WTC11 (cell line): Measurements from ENCODE around the gene AANAT. TPM values are rescaled to one million over a fixed set of nuclear protein-coding genes. Genes with fewer than 3 reads are reported as not detected.

ENCODE experiments used
- ATAC-seq: fragments of 200-7000 bp; cut with Tn5 transposase; 2 replicates; pipeline ENCODE4 v1.10.0; 2021; ENCODE audit warnings: mild to moderate bottlenecking, moderate library complexity
- CTCF ChIA-PET: fragments of 300-600 bp; sonication (Branson Sonifier 250); formaldehyde crosslinking; loops from one replicate; lab custom pipeline; 2021; ENCODE audit warnings: antibody characterized with exemption; lab: Charles Lee
- POLR2A ChIA-PET: fragments of 350-600 bp; sonication (Branson Sonifier 250); formaldehyde crosslinking; loops from one replicate; lab custom pipeline; 2021; ENCODE audit warnings: antibody characterized with exemption; lab: Charles Lee
- DNase-seq: peaks from one replicate; pipeline ENCODE4 v3.0.0; 2021; ENCODE audit warnings: low spot score
- H3K27ac Mint-ChIP-seq: 2 replicates; pipeline ENCODE4 v1.8.0; 2021; ENCODE audit warnings: mixed read lengths
- H3K27me3 Mint-ChIP-seq: 2 replicates; pipeline ENCODE4 v1.8.0; 2021; ENCODE audit warnings: low read depth, mild to moderate bottlenecking, moderate library complexity, mixed read lengths
- H3K36me3 Mint-ChIP-seq: 2 replicates; pipeline ENCODE4 v1.8.0; 2021; ENCODE audit warnings: mixed read lengths
- H3K4me1 Mint-ChIP-seq: 2 replicates; pipeline ENCODE4 v1.8.0; 2022; ENCODE audit warnings: mixed read lengths
- H3K4me3 Mint-ChIP-seq: 2 replicates; pipeline ENCODE4 v1.8.0; 2021; ENCODE audit warnings: mild to moderate bottlenecking, moderate library complexity, mixed read lengths
- H3K9me3 Mint-ChIP-seq: 2 replicates; pipeline ENCODE4 v1.8.0; 2021; ENCODE audit warnings: mixed read lengths
- ATF1 ChIP-seq: sonication (generic); formaldehyde crosslinking; IDR thresholded peaks from 2 replicates; pipeline ENCODE4 v1.8.1; 2023; ENCODE audit warnings: mild to moderate bottlenecking, moderate library complexity, missing genetic modification reagents
- CREM ChIP-seq: sonication (generic); formaldehyde crosslinking; IDR thresholded peaks from 2 replicates; pipeline ENCODE4 v1.8.1; 2022; ENCODE audit warnings: mild to moderate bottlenecking, missing genetic modification reagents, moderate library complexity
- FOXJ3 ChIP-seq: sonication (generic); formaldehyde crosslinking; IDR thresholded peaks from 2 replicates; pipeline ENCODE4 v1.9.0; 2021; ENCODE audit warnings: missing genetic modification reagents, mild to moderate bottlenecking, borderline replicate concordance
- GTF2I ChIP-seq: fragments of 250-450 bp; sonication (Bioruptor Pico); conservative IDR thresholded peaks from 2 replicates; pipeline ENCODE4 v1.4.0; 2021; ENCODE audit warnings: mild to moderate bottlenecking
- IRF2 ChIP-seq: sonication (generic); formaldehyde crosslinking; IDR thresholded peaks from 2 replicates; pipeline ENCODE4 v1.8.0; 2022; ENCODE audit warnings: low read depth, missing genetic modification reagents, borderline replicate concordance
- JAZF1 ChIP-seq: fragments of 250-450 bp; sonication (Bioruptor Pico); IDR thresholded peaks from 2 replicates; pipeline ENCODE4 v1.9.0; 2021; ENCODE audit warnings: moderate library complexity, mild to moderate bottlenecking, inconsistent platforms
- NR2C2 ChIP-seq: sonication (generic); formaldehyde crosslinking; IDR thresholded peaks from 2 replicates; pipeline ENCODE4 v1.8.0; 2022; ENCODE audit warnings: mild to moderate bottlenecking, missing genetic modification reagents
- OVOL2 ChIP-seq: fragments of 250-450 bp; sonication (Bioruptor Pico); IDR thresholded peaks from 2 replicates; pipeline ENCODE4 v1.9.0; 2021; ENCODE audit warnings: mild to moderate bottlenecking, borderline replicate concordance
- PRRX2 ChIP-seq: fragments of 250-450 bp; sonication (Bioruptor Pico); IDR thresholded peaks from 2 replicates; pipeline ENCODE4 v1.8.0; 2021; ENCODE audit warnings: mild to moderate bottlenecking
- RORB ChIP-seq: fragments of 250-450 bp; sonication (Bioruptor Pico); IDR thresholded peaks from 2 replicates; pipeline ENCODE4 v1.9.0; 2021; ENCODE audit warnings: mild to moderate bottlenecking
- ZNF219 ChIP-seq: sonication (generic); formaldehyde crosslinking; IDR thresholded peaks from 2 replicates; pipeline ENCODE4 v1.8.0; 2023; ENCODE audit warnings: missing genetic modification reagents, mild to moderate bottlenecking, borderline replicate concordance
- ZNF232 ChIP-seq: sonication (generic); formaldehyde crosslinking; IDR thresholded peaks from 2 replicates; pipeline ENCODE4 v1.8.0; 2022; ENCODE audit warnings: mild to moderate bottlenecking, missing genetic modification reagents
- ZNF423 ChIP-seq: fragments of 250-450 bp; sonication (Bioruptor Pico); IDR thresholded peaks from 2 replicates; pipeline ENCODE4 v2.1.2; 2022; ENCODE audit warnings: mild to moderate bottlenecking, moderate library complexity
- total RNA-seq: library from RNA; stranded (reverse); gene quantifications from 3 replicates; pipeline ENCODE4 v1.2.3, GENCODE V29; 2021
- TF ChIP-seq, protein P1 (sequence below): sonication (generic); formaldehyde crosslinking; IDR thresholded peaks from 2 replicates; pipeline ENCODE4 v1.8.1; 2023; ENCODE audit warnings: mild to moderate bottlenecking, missing genetic modification reagents
- TF ChIP-seq, protein P2 (sequence below): sonication (generic); formaldehyde crosslinking; IDR thresholded peaks from 2 replicates; pipeline ENCODE4 v1.8.1; 2022; ENCODE audit warnings: mild to moderate bottlenecking, missing genetic modification reagents, moderate library complexity, borderline replicate concordance
- TF ChIP-seq, protein P3 (sequence below): sonication (generic); formaldehyde crosslinking; IDR thresholded peaks from 2 replicates; pipeline ENCODE4 v1.8.0; 2023; ENCODE audit warnings: mild to moderate bottlenecking, missing genetic modification reagents
- TF ChIP-seq, protein P4 (sequence below): sonication (generic); formaldehyde crosslinking; IDR thresholded peaks from 2 replicates; pipeline ENCODE4 v1.8.1; 2023; ENCODE audit warnings: mild to moderate bottlenecking, missing genetic modification reagents, borderline replicate concordance
- TF ChIP-seq, protein P5 (sequence below): fragments of 250-450 bp; sonication (Bioruptor Pico); IDR thresholded peaks from 2 replicates; pipeline ENCODE4 v1.9.0; 2021; ENCODE audit warnings: mild to moderate bottlenecking

The AANAT gene
- total RNA-seq, 1 experiment from 2014 or later = 0.17 TPM

DNA sequence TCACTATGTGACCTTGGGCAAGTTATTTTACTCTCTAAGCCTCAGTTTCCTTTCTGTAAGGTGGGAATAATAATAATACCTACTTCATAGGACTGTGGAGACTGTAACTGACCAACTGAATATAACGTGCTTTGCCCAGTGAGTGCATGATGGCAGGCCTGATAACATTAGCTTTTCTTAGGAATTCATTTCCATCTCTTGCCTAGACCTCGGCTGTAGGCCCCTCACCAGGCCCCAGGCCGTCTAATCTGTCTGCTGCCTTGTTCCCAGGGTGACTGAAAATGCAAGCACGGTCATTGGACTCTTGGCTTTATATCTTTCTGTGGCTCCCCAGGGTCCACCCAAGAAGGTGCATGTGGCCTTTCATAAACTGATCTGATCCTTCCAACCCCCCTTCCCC, 7.7 kb upstream of the AANAT start (continued):
- TF ChIP-seq, protein P1, sequence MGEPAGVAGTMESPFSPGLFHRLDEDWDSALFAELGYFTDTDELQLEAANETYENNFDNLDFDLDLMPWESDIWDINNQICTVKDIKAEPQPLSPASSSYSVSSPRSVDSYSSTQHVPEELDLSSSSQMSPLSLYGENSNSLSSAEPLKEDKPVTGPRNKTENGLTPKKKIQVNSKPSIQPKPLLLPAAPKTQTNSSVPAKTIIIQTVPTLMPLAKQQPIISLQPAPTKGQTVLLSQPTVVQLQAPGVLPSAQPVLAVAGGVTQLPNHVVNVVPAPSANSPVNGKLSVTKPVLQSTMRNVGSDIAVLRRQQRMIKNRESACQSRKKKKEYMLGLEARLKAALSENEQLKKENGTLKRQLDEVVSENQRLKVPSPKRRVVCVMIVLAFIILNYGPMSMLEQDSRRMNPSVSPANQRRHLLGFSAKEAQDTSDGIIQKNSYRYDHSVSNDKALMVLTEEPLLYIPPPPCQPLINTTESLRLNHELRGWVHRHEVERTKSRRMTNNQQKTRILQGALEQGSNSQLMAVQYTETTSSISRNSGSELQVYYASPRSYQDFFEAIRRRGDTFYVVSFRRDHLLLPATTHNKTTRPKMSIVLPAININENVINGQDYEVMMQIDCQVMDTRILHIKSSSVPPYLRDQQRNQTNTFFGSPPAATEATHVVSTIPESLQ = no peak
- TF ChIP-seq ZNF423 (CRISPR knock-in tag) (no peak), JAZF1 (CRISPR knock-in tag) (no peak), OVOL2 (CRISPR knock-in tag) (no peak), PRRX2 (no peak), CREM (no peak), NR2C2 (CRISPR knock-in tag) (no peak), ZNF219 (CRISPR knock-in tag) (no peak)

DNA sequence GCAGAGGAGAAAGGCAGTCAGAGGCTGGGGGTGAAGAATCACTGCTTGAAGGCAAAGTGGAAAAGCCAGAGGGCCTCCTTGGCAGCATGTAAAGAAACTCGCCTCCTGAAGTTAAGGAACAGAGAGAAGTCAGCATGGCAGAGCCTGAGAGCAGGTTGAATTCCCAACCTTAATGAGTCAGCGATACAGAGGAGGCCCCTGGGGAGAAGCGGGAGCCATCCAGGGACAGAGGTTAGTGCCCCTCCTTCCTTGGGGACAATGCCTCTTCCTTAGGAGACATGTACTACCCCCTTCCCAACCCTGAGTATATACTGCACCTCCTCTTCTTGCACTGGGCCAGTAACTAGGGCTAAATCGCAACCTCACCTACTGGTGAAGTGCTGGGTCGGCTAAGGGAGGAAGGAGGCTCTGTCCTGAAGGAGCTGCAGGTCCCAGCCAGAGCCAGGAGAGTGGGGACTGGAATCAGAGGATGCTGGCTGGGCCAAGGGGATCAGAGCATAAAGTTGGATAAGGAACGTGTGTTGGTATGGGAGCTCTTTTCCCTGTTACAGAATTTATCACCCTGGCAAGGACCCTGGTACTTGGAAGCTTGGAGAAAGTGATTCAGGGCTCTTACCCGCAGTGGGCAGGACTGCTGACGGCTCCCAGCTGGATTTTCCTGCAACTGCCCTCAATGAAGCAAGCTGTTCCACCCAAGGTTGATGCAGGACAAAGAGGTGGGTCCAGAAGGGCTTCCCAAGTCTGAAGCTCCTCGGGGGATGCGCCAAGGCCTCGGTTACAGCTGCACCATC, 5.4 kb upstream of the AANAT start:
- no peak for TF ChIP-seq OVOL2 (CRISPR knock-in tag)
- TF ChIP-seq, protein P2, sequence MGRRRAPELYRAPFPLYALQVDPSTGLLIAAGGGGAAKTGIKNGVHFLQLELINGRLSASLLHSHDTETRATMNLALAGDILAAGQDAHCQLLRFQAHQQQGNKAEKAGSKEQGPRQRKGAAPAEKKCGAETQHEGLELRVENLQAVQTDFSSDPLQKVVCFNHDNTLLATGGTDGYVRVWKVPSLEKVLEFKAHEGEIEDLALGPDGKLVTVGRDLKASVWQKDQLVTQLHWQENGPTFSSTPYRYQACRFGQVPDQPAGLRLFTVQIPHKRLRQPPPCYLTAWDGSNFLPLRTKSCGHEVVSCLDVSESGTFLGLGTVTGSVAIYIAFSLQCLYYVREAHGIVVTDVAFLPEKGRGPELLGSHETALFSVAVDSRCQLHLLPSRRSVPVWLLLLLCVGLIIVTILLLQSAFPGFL (CRISPR knock-in tag) = no peak
- no peak for TF ChIP-seq ZNF232 (CRISPR knock-in tag)
- TF ChIP-seq, all 79 proteins: peak for 0
- Mint-ChIP-seq H3K4me1 (peaks cover 22% of the 10 kb centered on the region), H3K36me3 (no peaks in the 10 kb centered on the region), H3K9me3 (no peaks in the 10 kb centered on the region), H3K27me3 (peaks cover 2% of the 10 kb centered on the region; the same call in 1 of the 2 replicates), H3K4me3 (no peak overlapping the region), H3K27ac (no peak overlapping the region)
- CTCF ChIA-PET = interaction anchor here (0.6 to 2.8 kb wide), 11 partner anchors 29 to 162 kb away, joined by 3 to 14 read pairs (median 4); no protein-coding TSS in a partner anchor
- POLR2A ChIA-PET = interaction anchor here (0.6 kb wide), 1 partner anchor 137 kb away, joined by 6 read pairs; no protein-coding TSS in a partner anchor
- DNase-seq (no peak), ATAC-seq (no peak)

DNA sequence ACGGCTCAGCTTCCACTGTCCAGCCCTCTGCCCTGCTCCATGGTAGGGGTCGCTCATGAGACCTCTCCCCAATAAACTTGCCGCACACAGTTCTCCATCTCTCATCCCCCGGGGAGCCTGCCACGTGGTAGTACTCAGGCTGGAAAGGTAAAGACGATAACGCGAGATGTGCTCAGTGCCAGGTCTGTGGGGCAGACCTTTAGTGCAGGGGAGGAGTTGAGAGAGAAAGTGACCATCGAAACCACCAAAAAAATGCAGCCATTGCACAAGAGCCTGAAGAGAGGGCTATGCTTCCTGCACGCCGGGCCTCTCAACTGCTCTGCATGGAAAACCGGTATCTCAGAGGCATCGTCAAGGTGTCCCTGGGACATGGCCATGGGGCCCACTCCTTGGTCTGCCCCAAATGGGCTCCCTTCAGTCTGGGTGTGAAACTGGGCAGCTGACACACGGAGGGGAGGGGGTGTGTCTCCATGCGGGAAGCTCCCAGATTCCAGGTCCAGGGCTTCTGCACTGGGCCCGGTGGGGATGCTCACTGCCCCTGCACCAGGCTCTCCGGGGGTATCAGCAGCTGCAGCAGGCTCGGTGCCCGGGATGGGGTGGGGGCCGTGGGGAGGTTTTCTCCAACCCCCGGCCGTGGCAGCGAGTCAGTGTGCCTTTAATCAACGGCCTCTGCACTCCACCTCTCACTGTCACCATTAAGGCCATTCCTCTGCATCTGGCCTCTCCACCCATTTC, 4.7 kb upstream of the AANAT start:
- H3K4me3 Mint-ChIP-seq = no peak overlapping the region
- H3K36me3 Mint-ChIP-seq = no peaks in the 10 kb centered on the region
- DNase-seq (no peak), ATAC-seq (no peak)
- peaks cover 2% of the 10 kb centered on the region; the same call in 1 of the 2 replicates for H3K27me3 Mint-ChIP-seq
- no peak overlapping the region for H3K27ac Mint-ChIP-seq
- POLR2A ChIA-PET = interaction anchor here (0.6 kb wide), 1 partner anchor 138 kb away, joined by 6 read pairs; no protein-coding TSS in a partner anchor
- TF ChIP-seq ZNF423 (CRISPR knock-in tag) (no peak), FOXJ3 (no peak), IRF2 (CRISPR knock-in tag) (no peak), ZNF219 (CRISPR knock-in tag) (no peak), ATF1 (CRISPR knock-in tag) (no peak), GTF2I (CRISPR knock-in tag) (no peak), RORB (CRISPR knock-in tag) (no peak), PRRX2 (no peak)
- TF ChIP-seq, protein P3, sequence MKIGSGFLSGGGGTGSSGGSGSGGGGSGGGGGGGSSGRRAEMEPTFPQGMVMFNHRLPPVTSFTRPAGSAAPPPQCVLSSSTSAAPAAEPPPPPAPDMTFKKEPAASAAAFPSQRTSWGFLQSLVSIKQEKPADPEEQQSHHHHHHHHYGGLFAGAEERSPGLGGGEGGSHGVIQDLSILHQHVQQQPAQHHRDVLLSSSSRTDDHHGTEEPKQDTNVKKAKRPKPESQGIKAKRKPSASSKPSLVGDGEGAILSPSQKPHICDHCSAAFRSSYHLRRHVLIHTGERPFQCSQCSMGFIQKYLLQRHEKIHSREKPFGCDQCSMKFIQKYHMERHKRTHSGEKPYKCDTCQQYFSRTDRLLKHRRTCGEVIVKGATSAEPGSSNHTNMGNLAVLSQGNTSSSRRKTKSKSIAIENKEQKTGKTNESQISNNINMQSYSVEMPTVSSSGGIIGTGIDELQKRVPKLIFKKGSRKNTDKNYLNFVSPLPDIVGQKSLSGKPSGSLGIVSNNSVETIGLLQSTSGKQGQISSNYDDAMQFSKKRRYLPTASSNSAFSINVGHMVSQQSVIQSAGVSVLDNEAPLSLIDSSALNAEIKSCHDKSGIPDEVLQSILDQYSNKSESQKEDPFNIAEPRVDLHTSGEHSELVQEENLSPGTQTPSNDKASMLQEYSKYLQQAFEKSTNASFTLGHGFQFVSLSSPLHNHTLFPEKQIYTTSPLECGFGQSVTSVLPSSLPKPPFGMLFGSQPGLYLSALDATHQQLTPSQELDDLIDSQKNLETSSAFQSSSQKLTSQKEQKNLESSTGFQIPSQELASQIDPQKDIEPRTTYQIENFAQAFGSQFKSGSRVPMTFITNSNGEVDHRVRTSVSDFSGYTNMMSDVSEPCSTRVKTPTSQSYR (CRISPR knock-in tag) = no peak
- TF ChIP-seq, protein P4, sequence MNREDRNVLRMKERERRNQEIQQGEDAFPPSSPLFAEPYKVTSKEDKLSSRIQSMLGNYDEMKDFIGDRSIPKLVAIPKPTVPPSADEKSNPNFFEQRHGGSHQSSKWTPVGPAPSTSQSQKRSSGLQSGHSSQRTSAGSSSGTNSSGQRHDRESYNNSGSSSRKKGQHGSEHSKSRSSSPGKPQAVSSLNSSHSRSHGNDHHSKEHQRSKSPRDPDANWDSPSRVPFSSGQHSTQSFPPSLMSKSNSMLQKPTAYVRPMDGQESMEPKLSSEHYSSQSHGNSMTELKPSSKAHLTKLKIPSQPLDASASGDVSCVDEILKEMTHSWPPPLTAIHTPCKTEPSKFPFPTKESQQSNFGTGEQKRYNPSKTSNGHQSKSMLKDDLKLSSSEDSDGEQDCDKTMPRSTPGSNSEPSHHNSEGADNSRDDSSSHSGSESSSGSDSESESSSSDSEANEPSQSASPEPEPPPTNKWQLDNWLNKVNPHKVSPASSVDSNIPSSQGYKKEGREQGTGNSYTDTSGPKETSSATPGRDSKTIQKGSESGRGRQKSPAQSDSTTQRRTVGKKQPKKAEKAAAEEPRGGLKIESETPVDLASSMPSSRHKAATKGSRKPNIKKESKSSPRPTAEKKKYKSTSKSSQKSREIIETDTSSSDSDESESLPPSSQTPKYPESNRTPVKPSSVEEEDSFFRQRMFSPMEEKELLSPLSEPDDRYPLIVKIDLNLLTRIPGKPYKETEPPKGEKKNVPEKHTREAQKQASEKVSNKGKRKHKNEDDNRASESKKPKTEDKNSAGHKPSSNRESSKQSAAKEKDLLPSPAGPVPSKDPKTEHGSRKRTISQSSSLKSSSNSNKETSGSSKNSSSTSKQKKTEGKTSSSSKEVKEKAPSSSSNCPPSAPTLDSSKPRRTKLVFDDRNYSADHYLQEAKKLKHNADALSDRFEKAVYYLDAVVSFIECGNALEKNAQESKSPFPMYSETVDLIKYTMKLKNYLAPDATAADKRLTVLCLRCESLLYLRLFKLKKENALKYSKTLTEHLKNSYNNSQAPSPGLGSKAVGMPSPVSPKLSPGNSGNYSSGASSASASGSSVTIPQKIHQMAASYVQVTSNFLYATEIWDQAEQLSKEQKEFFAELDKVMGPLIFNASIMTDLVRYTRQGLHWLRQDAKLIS (CRISPR knock-in tag) = no peak
- TF ChIP-seq, protein P5, sequence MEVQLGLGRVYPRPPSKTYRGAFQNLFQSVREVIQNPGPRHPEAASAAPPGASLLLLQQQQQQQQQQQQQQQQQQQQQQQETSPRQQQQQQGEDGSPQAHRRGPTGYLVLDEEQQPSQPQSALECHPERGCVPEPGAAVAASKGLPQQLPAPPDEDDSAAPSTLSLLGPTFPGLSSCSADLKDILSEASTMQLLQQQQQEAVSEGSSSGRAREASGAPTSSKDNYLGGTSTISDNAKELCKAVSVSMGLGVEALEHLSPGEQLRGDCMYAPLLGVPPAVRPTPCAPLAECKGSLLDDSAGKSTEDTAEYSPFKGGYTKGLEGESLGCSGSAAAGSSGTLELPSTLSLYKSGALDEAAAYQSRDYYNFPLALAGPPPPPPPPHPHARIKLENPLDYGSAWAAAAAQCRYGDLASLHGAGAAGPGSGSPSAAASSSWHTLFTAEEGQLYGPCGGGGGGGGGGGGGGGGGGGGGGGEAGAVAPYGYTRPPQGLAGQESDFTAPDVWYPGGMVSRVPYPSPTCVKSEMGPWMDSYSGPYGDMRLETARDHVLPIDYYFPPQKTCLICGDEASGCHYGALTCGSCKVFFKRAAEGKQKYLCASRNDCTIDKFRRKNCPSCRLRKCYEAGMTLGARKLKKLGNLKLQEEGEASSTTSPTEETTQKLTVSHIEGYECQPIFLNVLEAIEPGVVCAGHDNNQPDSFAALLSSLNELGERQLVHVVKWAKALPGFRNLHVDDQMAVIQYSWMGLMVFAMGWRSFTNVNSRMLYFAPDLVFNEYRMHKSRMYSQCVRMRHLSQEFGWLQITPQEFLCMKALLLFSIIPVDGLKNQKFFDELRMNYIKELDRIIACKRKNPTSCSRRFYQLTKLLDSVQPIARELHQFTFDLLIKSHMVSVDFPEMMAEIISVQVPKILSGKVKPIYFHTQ (CRISPR knock-in tag) = no peak
- peaks cover 22% of the 10 kb centered on the region for H3K4me1 Mint-ChIP-seq
- CTCF ChIA-PET = interaction anchor here (0.6 to 2.8 kb wide), 12 partner anchors 28 to 161 kb away, joined by 3 to 14 read pairs (median 4); no protein-coding TSS in a partner anchor
- H3K9me3 Mint-ChIP-seq = no peaks in the 10 kb centered on the region
